ENCODE measurements around the gene PA2G4.
A peak's percentile ranks its signal among the peaks of the same experiment; 100 is the strongest.

PA2G4 gene

GRCh38 chr12:56127485-56127887 lies 23.1 kb downstream of the PA2G4 start:
- DNase-seq = no peak

GRCh38 chr12:56127888-56128669 lies 23.7 kb downstream of the PA2G4 start, which contains the start of gene ESYT1:
TSS of gene ESYT1 (plus strand) at chr12:56128267. CDS start at chr12:56128320, 53 bp downstream.
- DNase-seq = peak; percentile 99

- no peak for DNase-seq
Measured at GRCh38 chr12:56128670-56129205, 24.4 kb downstream of the PA2G4 start.

GRCh38 chr12:56129206-56129941 lies 25.0 kb downstream of the PA2G4 start:
- no peak for DNase-seq

- DNase-seq = no peak
Measured at GRCh38 chr12:56129942-56130495, 25.7 kb downstream of the PA2G4 start.

- no peak for DNase-seq
Measured at GRCh38 chr12:56130876-56131275, 26.5 kb downstream of the PA2G4 start.

GRCh38 chr12:56134897-56135296 lies 30.5 kb downstream of the PA2G4 start:
- no peak for DNase-seq

GRCh38 chr12:56137853-56138571 lies 33.7 kb downstream of the PA2G4 start:
- DNase-seq = no peak

GRCh38 chr12:56141946-56142784 lies 37.8 kb downstream of the PA2G4 start:
- DNase-seq = no peak

GRCh38 chr12:56143217-56143616 lies 38.9 kb downstream of the PA2G4 start:
- no peak for DNase-seq

GRCh38 chr12:56143870-56144269 lies 39.5 kb downstream of the PA2G4 start:
- DNase-seq = no peak

- DNase-seq = no peak
Measured at GRCh38 chr12:56145217-56145616, 40.9 kb downstream of the PA2G4 start.

- no peak for DNase-seq
Measured at GRCh38 chr12:56146492-56147460, 42.4 kb downstream of the PA2G4 start.

- no peak for DNase-seq
Measured at GRCh38 chr12:56150563-56150962, 46.2 kb downstream of the PA2G4 start.

GRCh38 chr12:56151672-56152131 lies 47.3 kb downstream of the PA2G4 start:
- DNase-seq = no peak

- peak; percentile 71 for DNase-seq
Measured at GRCh38 chr12:56152132-56152755, 47.9 kb downstream of the PA2G4 start, which contains the start of gene MYL6B. TSS of gene MYL6B (plus strand) at chr12:56152587. CDS start at chr12:56153919, 1,332 bp downstream.

- no peak for DNase-seq
Measured at GRCh38 chr12:56152756-56153677, 48.7 kb downstream of the PA2G4 start.

GRCh38 chr12:56153678-56154065 lies 49.3 kb downstream of the PA2G4 start:
- no peak for DNase-seq

- DNase-seq = no peak
Measured at GRCh38 chr12:56154246-56154771, 50.0 kb downstream of the PA2G4 start.

Measured in NCI-H1048 (cell line).